ENCODE results near the gene XYLT1. TPM values are rescaled to one million over a fixed set of nuclear protein-coding genes. Genes with fewer than 3 reads are reported as not detected.
"Not testable (repeated sequence)": the region's sequence is repeated elsewhere in the genome, so short reads cannot be mapped to it uniquely, and the experiment has no call there.

Gene XYLT1
- total and polyA plus RNA-seq, 2 of the 8 experiments (the other 6 are each of a cell fraction or from before 2014, with no cell fraction given), result 6.6 to 25.4 TPM

DNA sequence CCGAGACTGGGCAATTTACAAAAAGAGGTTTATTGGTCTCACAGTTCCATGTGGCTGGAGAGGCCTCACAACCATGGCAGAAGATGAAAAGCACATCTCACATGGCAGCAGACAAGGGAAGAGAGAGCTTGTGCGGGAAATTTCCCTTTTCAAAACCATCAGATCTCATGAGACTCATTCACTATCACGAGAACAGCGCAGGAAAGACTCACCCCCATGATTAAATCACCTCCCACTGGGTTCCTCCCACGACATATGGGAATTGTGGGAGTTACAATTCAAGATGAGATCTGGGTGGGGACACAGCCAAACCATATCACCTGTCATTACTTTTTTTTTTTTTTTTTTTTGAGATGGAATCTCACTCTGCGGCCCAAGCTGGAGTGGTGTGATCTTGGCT lies 60.4 kb downstream of the XYLT1 start:
- H3K27ac ChIP-seq (ENCODE audit: low read depth, low read length); H3K23me2 ChIP-seq (ENCODE audit: low read depth, low read length); H2BK5ac ChIP-seq (ENCODE audit: low read depth, low read length); H2BK15ac ChIP-seq (ENCODE audit: low read length); FAIRE-seq; H3K23ac ChIP-seq (ENCODE audit: insufficient read length); H3K4ac ChIP-seq (replicated peaks; ENCODE audit: insufficient read length, low read depth, low read length); H2BK20ac ChIP-seq (ENCODE audit: low read length); H3K9ac ChIP-seq (replicated peaks in 1 of 4; ENCODE audit: extremely low read depth in 1 of 4, low read depth in 3 of 4, low read length in 3 of 4); H4K5ac ChIP-seq (ENCODE audit: insufficient read length, low read depth, low read length); H2BK12ac ChIP-seq (ENCODE audit: low read depth, low read length); H3K9me3 ChIP-seq (ENCODE audit: insufficient read depth in 2 of 2, low read depth in 1 of 2, low read length in 1 of 2); CTCF ChIA-PET (ENCODE audit: partially characterized antibody); H4K8ac ChIP-seq (ENCODE audit: extremely low read depth, insufficient read depth, low read length); H3K4me3 ChIP-seq (ENCODE audit: extremely low read depth in 1 of 4, insufficient read depth in 2 of 4, low read depth in 3 of 4, low read length in 4 of 4); H4K20me1 ChIP-seq (replicated peaks in 1 of 2; ENCODE audit: control insufficient read depth in 1 of 2, insufficient read depth in 2 of 2, low read length in 2 of 2); H3K14ac ChIP-seq (ENCODE audit: insufficient read length); H3K27me3 ChIP-seq (replicated peaks in 1 of 4; ENCODE audit: control insufficient read depth in 3 of 4, extremely low read depth in 1 of 4, insufficient read depth in 3 of 4, low read length in 3 of 4); H2BK120ac ChIP-seq (replicated peaks; ENCODE audit: low read depth, low read length); H3K56ac ChIP-seq (replicated peaks; ENCODE audit: insufficient read length, low read depth, low read length); DNase-seq (ENCODE audit: low read depth in 1 of 2, low spot score in 2 of 2); H2AK5ac ChIP-seq (ENCODE audit: low read depth, low read length); H3K4me2 ChIP-seq (ENCODE audit: insufficient read depth in 1 of 2, low read depth in 2 of 2, low read length in 2 of 2); H2AFZ ChIP-seq (ENCODE audit: low read length); H4K91ac ChIP-seq (replicated peaks; ENCODE audit: insufficient read length, low read length); H3K36me3 ChIP-seq (ENCODE audit: control insufficient read depth in 2 of 4, insufficient read depth in 4 of 4, low read length in 3 of 4); H3K18ac ChIP-seq (ENCODE audit: extremely low read depth, low read length): not testable (repeated sequence)
- peaks cover 0 to 27% of the 10 kb centered on the region in 2 experiments; a peak in 2 of 4 replicates for H3K79me2 ChIP-seq (ENCODE audit: control insufficient read depth in 1 of 2, insufficient read depth in 2 of 2, low read length in 2 of 2)
- H3K79me1 ChIP-seq (ENCODE audit: low read depth, low read length), result peaks cover 10% of the 10 kb centered on the region
- peaks cover 2 to 13% (median 8%) of the 10 kb centered on the region in 4 experiments; a peak in 6 of 7 replicates for H3K4me1 ChIP-seq (replicated peaks in 1 of 4; ENCODE audit: control insufficient read depth in 3 of 4, insufficient read depth in 4 of 4, low read length in 3 of 4)
- 88% methylated on average over 6 of the region's 6 CpGs; no CpG with 5 or more reads in 1 of the 2 experiments for WGBS, 2 experiments (ENCODE audit: extremely low coverage in 1 of 2, insufficient coverage in 1 of 2, insufficient read length in 1 of 2, insufficient replicate concordance in 2 of 2, low coverage in 1 of 2, low lambda C conversion rate in 2 of 2, missing lambda C conversion rate in 1 of 2)
- POLR2A ChIA-PET (ENCODE audit: partially characterized antibody), result interaction anchor here (0.7 kb wide), 1 partner anchor 52 kb away, joined by 3 read pairs; no protein-coding TSS in a partner anchor

Data from H1 (cell line).